ENCODE results near the gene RBSN. TPM values are rescaled to one million over a fixed set of nuclear protein-coding genes. Genes with fewer than 3 reads are reported as not detected.

RBSN gene
- total and polyA plus RNA-seq, 7 experiments from 2014 or later, result 20.5 to 54.4 (median 39.0) TPM

DNA sequence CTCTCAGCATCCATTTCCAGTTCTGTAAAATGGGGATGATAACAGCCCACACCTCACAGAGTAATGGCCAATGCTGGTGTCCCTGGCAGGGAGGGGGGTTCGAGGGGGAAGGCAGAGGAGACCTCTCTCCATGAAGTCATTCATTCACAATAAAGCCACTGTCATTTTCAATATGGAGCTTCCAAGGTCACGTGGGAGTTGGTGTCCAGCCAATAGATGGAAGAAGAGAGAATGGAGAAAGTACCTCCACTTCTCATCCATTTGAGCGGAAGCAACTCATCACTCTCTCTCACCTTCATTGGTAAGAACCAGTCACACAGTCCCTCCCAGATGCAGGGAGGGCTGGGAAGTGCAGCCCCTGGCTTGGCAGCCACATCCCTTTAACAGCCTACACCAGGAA is 14.9 kb upstream of the RBSN start:
- H3K9me3 Mint-ChIP-seq, result peaks cover 0 to 2% (median 0%) of the 10 kb centered on the region in 11 donors
- H3K4me1 Mint-ChIP-seq, result peaks cover 0 to 5% (median 3%) of the 10 kb centered on the region in 7 donors
- H3K4me3 Mint-ChIP-seq, result no peak overlapping the region
- ChIA-PET POLR2A (no interaction called here), CTCF (no interaction called here)
- H3K36me3 Mint-ChIP-seq, result no peaks in the 10 kb centered on the region
- H3K27me3 Mint-ChIP-seq, result peaks cover 0 to 26% (median 0%) of the 10 kb centered on the region in 5 donors
- Histone ChIP-seq H3K36me3 (ENCODE audit: control insufficient read depth in 2 of 3, insufficient read depth in 3 of 3, low read length in 3 of 3) (no peaks in the 10 kb centered on the region), H3K27me3 (ENCODE audit: control insufficient read depth in 2 of 2, insufficient read depth in 2 of 2, low read length in 2 of 2) (no peaks in the 10 kb centered on the region), H3K9me3 (ENCODE audit: control insufficient read depth in 2 of 3, low read length in 3 of 3) (no peaks in the 10 kb centered on the region), H3K4me1 (ENCODE audit: control insufficient read depth in 2 of 2, insufficient read depth in 2 of 2, low read length in 2 of 2) (no peaks in the 10 kb centered on the region), H3K27ac (ENCODE audit: low read depth, low read length) (no peak overlapping the region), H3K4me3 (ENCODE audit: low read length) (no peak overlapping the region)
- ATAC-seq (no peak), DNase-seq (no peak)
- no peak overlapping the region for H3K27ac Mint-ChIP-seq
- intact Hi-C loops (cut with micrococcal nuclease), result no loop called here

DNA sequence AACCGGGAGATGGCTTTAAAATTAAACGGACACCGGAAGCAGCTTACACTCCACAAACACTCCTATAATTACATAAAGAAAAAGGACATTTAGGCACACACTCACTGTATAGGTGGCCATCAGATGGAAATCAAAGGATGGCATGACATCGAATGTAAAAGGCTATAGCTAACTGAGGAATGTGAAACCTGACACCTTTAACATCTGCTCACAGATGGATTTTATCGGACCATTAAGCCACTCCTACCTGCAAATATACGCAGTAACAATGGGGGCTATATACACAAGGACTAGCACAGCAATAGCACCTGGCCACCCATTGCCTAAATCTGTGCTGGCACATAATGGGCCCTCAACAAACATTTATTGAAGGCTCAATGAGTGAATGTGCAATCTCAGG is 14.5 kb upstream of the RBSN start:
- Mint-ChIP-seq H3K27ac (no peak overlapping the region), H3K4me1 (peaks cover 0 to 2% (median 1%) of the 10 kb centered on the region in 7 donors), H3K4me3 (no peak overlapping the region), H3K36me3 (no peaks in the 10 kb centered on the region), H3K9me3 (peaks cover 0 to 2% (median 0%) of the 10 kb centered on the region in 11 donors), H3K27me3 (peaks cover 0 to 22% (median 0%) of the 10 kb centered on the region in 5 donors)
- Histone ChIP-seq H3K36me3 (ENCODE audit: control insufficient read depth in 2 of 3, insufficient read depth in 3 of 3, low read length in 3 of 3) (no peaks in the 10 kb centered on the region), H3K4me3 (ENCODE audit: low read length) (no peak overlapping the region), H3K4me1 (ENCODE audit: control insufficient read depth in 2 of 2, insufficient read depth in 2 of 2, low read length in 2 of 2) (no peaks in the 10 kb centered on the region), H3K27me3 (ENCODE audit: control insufficient read depth in 2 of 2, insufficient read depth in 2 of 2, low read length in 2 of 2) (no peaks in the 10 kb centered on the region), H3K27ac (ENCODE audit: low read depth, low read length) (no peak overlapping the region), H3K9me3 (ENCODE audit: control insufficient read depth in 2 of 3, low read length in 3 of 3) (no peaks in the 10 kb centered on the region)
- DNase-seq, result no peak
- ChIA-PET POLR2A (no interaction called here), CTCF (interaction anchor here (0.6 kb wide), 1 partner anchor 876 kb away, joined by 3 read pairs; no protein-coding TSS in a partner anchor)
- ATAC-seq, result no peak
- intact Hi-C loops (cut with micrococcal nuclease), result no loop called here

DNA sequence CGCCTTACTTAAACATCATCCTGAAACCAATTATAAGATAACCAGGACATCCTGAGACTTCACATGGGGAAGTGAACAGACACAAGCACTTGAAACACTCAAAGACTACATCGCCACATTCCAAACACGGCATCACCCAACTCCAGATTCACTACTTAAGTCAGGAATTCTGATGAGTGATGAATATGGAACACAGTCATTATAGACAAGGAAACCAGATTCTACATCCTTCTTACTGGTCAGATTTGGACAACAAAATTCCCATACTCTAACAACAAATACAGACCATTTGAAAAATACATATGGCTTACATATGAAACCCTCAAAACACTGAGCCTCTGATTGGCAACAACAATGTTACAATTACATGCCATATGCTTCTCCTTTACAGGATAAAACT is 13.1 kb upstream of the RBSN start:
- DNase-seq, result no peak
- intact Hi-C loops (cut with micrococcal nuclease), result no loop called here
- no peak overlapping the region for H3K27ac ChIP-seq (ENCODE audit: low read depth, low read length)

DNA sequence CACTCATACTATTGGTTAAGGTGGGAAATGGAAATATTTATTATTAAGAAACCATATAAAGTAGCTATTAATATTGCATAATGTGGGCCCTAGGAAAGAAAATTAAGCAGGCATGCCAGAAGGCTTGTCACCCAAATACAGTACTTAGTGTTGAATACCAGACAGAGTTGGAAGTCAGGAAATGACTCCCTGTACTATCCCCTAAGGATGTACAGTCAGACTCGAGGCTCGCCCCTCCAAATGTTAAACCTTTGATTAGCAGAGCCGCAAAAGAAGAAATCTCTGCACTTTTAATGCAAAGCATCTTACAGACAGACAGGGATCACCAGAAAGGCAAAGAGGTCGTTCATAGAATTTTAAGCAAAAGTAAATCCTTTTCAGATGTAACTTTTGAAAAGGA is 11.3 kb upstream of the RBSN start:
- Histone ChIP-seq H3K27me3 (ENCODE audit: control insufficient read depth in 2 of 2, insufficient read depth in 2 of 2, low read length in 2 of 2) (no peaks in the 10 kb centered on the region), H3K4me3 (ENCODE audit: low read length) (no peak overlapping the region), H3K27ac (ENCODE audit: low read depth, low read length) (no peak overlapping the region), H3K9me3 (ENCODE audit: control insufficient read depth in 2 of 3, low read length in 3 of 3) (no peaks in the 10 kb centered on the region), H3K4me1 (ENCODE audit: control insufficient read depth in 2 of 2, insufficient read depth in 2 of 2, low read length in 2 of 2) (peaks cover 3 to 5% of the 10 kb centered on the region in 2 donors), H3K36me3 (ENCODE audit: control insufficient read depth in 2 of 3, insufficient read depth in 3 of 3, low read length in 3 of 3) (no peaks in the 10 kb centered on the region)
- ATAC-seq (no peak), DNase-seq (no peak)
- ChIA-PET CTCF (interaction anchor here (3.8 kb wide), 1 partner anchor 8 kb away, joined by 18 read pairs; no protein-coding TSS in a partner anchor), POLR2A (no interaction called here)
- no peaks in the 10 kb centered on the region for H3K36me3 Mint-ChIP-seq
- H3K27ac Mint-ChIP-seq, result no peak overlapping the region
- H3K27me3 Mint-ChIP-seq, result peaks cover 4 to 29% (median 5%) of the 10 kb centered on the region in 5 donors
- intact Hi-C loops (cut with micrococcal nuclease), result no loop called here
- peaks cover 3 to 9% (median 6%) of the 10 kb centered on the region in 7 donors for H3K4me1 Mint-ChIP-seq
- H3K9me3 Mint-ChIP-seq, result no peaks in the 10 kb centered on the region
- no peak overlapping the region for H3K4me3 Mint-ChIP-seq

More for the DNA sequence above, 13.1 kb upstream of the RBSN start:
- no peaks in the 10 kb centered on the region for H3K36me3 Mint-ChIP-seq
- no peak overlapping the region for H3K27ac Mint-ChIP-seq
- Histone ChIP-seq H3K4me1 (ENCODE audit: control insufficient read depth in 2 of 2, insufficient read depth in 2 of 2, low read length in 2 of 2) (peaks cover 3 to 5% of the 10 kb centered on the region in 2 donors), H3K9me3 (ENCODE audit: control insufficient read depth in 2 of 3, low read length in 3 of 3) (no peaks in the 10 kb centered on the region), H3K27me3 (ENCODE audit: control insufficient read depth in 2 of 2, insufficient read depth in 2 of 2, low read length in 2 of 2) (no peaks in the 10 kb centered on the region), H3K4me3 (ENCODE audit: low read length) (no peak overlapping the region), H3K36me3 (ENCODE audit: control insufficient read depth in 2 of 3, insufficient read depth in 3 of 3, low read length in 3 of 3) (no peaks in the 10 kb centered on the region)
- H3K4me1 Mint-ChIP-seq, result peaks cover 3 to 9% (median 6%) of the 10 kb centered on the region in 7 donors
- peaks cover 4 to 25% (median 5%) of the 10 kb centered on the region in 5 donors for H3K27me3 Mint-ChIP-seq
- ATAC-seq, result no peak
- ChIA-PET CTCF (no interaction called here), POLR2A (no interaction called here)
- peaks cover 0 to 2% (median 0%) of the 10 kb centered on the region in 11 donors for H3K9me3 Mint-ChIP-seq
- H3K4me3 Mint-ChIP-seq, result no peak overlapping the region

DNA sequence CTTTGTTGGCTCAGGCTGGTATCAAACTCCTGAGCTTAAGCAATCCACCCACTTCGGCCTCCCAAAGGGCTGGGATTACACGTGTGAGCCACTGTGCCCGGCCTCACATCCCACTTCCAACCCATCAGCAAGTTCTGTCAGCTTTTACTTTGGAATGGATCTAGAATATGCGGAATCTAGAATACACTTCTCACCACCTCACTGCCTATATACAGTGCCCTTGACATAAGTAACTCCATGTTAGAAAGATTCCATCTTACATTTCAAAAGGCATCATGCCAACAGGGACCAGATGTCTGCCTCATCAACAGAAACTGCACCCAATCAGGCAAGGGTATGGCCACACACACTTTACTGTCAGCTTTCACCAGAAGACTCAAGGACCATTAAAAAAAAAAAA is 9.9 kb upstream of the RBSN start:
- peaks cover 3 to 9% (median 6%) of the 10 kb centered on the region in 7 donors for H3K4me1 Mint-ChIP-seq
- intact Hi-C loops (cut with micrococcal nuclease), result loop anchor here (1.0 to 10.0 kb wide), 8 partner anchors 10 to 1138 kb away; partner anchors contain the start of gene RBSN (in 1 of the 2)
- H3K27ac Mint-ChIP-seq, result no peak overlapping the region

DNA sequence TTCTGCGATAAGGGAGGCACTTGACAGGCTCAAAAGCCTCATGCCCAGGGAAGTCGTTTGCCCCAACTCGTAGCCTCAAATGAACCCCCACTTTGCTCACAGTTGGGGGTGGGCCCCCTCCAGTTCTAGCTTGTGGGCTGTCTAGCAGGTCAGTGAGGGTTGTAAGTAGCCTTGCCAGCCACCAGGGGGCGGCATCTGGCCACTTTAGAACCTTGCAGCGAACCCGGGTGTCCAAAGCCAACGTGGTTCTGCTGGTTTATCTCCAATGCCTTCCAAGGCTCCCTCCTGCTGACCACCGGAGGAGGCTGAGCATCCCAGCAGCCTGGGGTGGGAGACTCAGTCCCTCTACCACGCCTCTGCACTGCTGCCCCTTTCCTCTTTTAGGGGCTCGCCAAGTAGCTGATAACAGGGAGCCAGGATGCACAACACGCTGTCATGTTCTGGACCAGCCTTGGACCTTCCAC is 9.2 kb upstream of the RBSN start:
- H3K27me3 Mint-ChIP-seq, result peaks cover 4 to 17% (median 5%) of the 10 kb centered on the region in 5 donors
- intact Hi-C loops (cut with micrococcal nuclease), result loop anchor here (1.0 to 10.0 kb wide), 8 partner anchors 9 to 1139 kb away; partner anchors contain the start of gene RBSN (in 1 of the 2)
- no peaks in the 10 kb centered on the region for H3K9me3 ChIP-seq (ENCODE audit: control insufficient read depth in 2 of 3, low read length in 3 of 3)
- POLR2A ChIA-PET, result interaction anchor here (0.8 kb wide), 1 partner anchor 9 kb away, joined by 3 read pairs; the partner anchor contains the start of gene RBSN
- H3K36me3 ChIP-seq (ENCODE audit: control insufficient read depth in 2 of 3, insufficient read depth in 3 of 3, low read length in 3 of 3), result no peaks in the 10 kb centered on the region
- H3K4me3 ChIP-seq (ENCODE audit: low read length), result no peak overlapping the region
- H3K4me1 ChIP-seq (ENCODE audit: control insufficient read depth in 2 of 2, insufficient read depth in 2 of 2, low read length in 2 of 2), result peaks cover 3 to 5% of the 10 kb centered on the region in 2 donors
- peak overlapping the region in 1 of 10 donors; percentile 29 for H3K4me3 Mint-ChIP-seq
- H3K27me3 ChIP-seq (ENCODE audit: control insufficient read depth in 2 of 2, insufficient read depth in 2 of 2, low read length in 2 of 2), result no peaks in the 10 kb centered on the region
- no peaks in the 10 kb centered on the region for H3K36me3 Mint-ChIP-seq
- peak; percentile 51 to 78 (median 63) for DNase-seq
- H3K4me1 Mint-ChIP-seq, result peaks cover 3 to 9% (median 6%) of the 10 kb centered on the region in 7 donors
- H3K9me3 Mint-ChIP-seq, result no peaks in the 10 kb centered on the region
- CTCF ChIA-PET, result interaction anchor here (0.5 to 3.8 kb wide), 6 partner anchors 9 to 527 kb away, joined by 3 to 18 read pairs (median 4); partner anchors contain the start of gene RBSN
- peak overlapping the region in 2 of 9 donors; percentile 31 to 38 for H3K27ac Mint-ChIP-seq
- no peak overlapping the region for H3K27ac ChIP-seq (ENCODE audit: low read depth, low read length)
- ATAC-seq, result peak; percentile 97

More for the DNA sequence above, 9.9 kb upstream of the RBSN start:
- CTCF ChIA-PET, result interaction anchor here (0.6 to 3.8 kb wide), 6 partner anchors 9 to 642 kb away, joined by 3 to 18 read pairs (median 4); partner anchors contain the start of gene RBSN
- Mint-ChIP-seq H3K27me3 (peaks cover 4 to 20% (median 5%) of the 10 kb centered on the region in 5 donors), H3K36me3 (no peaks in the 10 kb centered on the region), H3K9me3 (no peaks in the 10 kb centered on the region), H3K4me3 (no peak overlapping the region)
- no peak overlapping the region for H3K4me3 ChIP-seq (ENCODE audit: low read length)
- peaks cover 3 to 5% of the 10 kb centered on the region in 2 donors for H3K4me1 ChIP-seq (ENCODE audit: control insufficient read depth in 2 of 2, insufficient read depth in 2 of 2, low read length in 2 of 2)
- no peak for DNase-seq
- H3K9me3 ChIP-seq (ENCODE audit: control insufficient read depth in 2 of 3, low read length in 3 of 3), result no peaks in the 10 kb centered on the region
- no peaks in the 10 kb centered on the region for H3K27me3 ChIP-seq (ENCODE audit: control insufficient read depth in 2 of 2, insufficient read depth in 2 of 2, low read length in 2 of 2)
- POLR2A ChIA-PET, result interaction anchor here (0.8 kb wide), 1 partner anchor 10 kb away, joined by 3 read pairs; the partner anchor contains the start of gene RBSN
- no peaks in the 10 kb centered on the region for H3K36me3 ChIP-seq (ENCODE audit: control insufficient read depth in 2 of 3, insufficient read depth in 3 of 3, low read length in 3 of 3)
- no peak for ATAC-seq
- H3K27ac ChIP-seq (ENCODE audit: low read depth, low read length), result no peak overlapping the region

All from naive thymus-derived CD4-positive, alpha-beta T cell (primary cell).